Mesenteric fat pad (tissue), 1 donor: Measurements from ENCODE around the gene POU4F3. TPM values are rescaled to one million over a fixed set of nuclear protein-coding genes. Genes with fewer than 3 reads are reported as not detected.

ENCODE experiments used
- DNase-seq: peaks from one replicate; pipeline ENCODE4 v3.0.0-alpha.2; 2020; ENCODE audit warnings: low spot score
- total RNA-seq: library from RNA; stranded (reverse); fragmentation: NEBNext Ultra II Directional; extraction: Animal tissue kit (Norgen Biotek cat#: 25700); gene quantifications from one replicate; pipeline ENCODE4 v1.2.1, GENCODE V29; 2021
- donor health status: DM: yes; HTN: yes; CAD: no.

Gene POU4F3
- total RNA-seq, 1 donor from 2014 or later, result not detected

DNA sequence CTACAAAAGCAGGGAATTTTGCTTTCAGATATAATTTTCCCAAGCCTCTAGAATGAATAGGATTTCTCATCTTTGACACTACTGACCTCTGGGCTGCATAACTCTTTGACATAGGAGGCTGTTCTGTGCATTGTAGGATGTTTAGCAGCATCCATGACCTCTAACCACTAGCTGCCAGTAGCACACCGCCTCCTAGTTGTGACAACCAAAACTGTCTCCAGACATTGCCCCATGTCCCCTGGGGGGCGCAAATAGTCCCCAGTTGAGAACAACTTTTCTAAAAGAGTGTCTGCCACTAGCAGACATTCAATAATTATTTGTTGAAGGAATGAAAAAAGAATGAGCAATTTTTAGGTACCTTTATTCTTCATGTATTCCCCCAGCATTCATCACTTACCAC, 51.8 kb downstream of the POU4F3 start:
- no peak for DNase-seq

Other genes with a start within 250 kb of the POU4F3 start
- 1.5 TPM for gene PLAC8L1, start 233.3 kb upstream of the POU4F3 start, total RNA-seq
- gene LARS1, start 156.2 kb upstream of the POU4F3 start, total RNA-seq, result 143 TPM
- 12.2 TPM for gene RBM27, start 135.2 kb upstream of the POU4F3 start, total RNA-seq
- gene TCERG1, start 108.5 kb downstream of the POU4F3 start, total RNA-seq, result 55.0 TPM
- gene GPR151, start 177.4 kb downstream of the POU4F3 start, total RNA-seq, result not detected